IMR-90 (cell line): ENCODE measurements around the gene TEPSIN. TPM values are rescaled to one million over a fixed set of nuclear protein-coding genes. Genes with fewer than 3 reads are reported as not detected.
A peak's percentile ranks its signal among the peaks of the same experiment; 100 is the strongest.

Experiments
- ATAC-seq: fragments of 200-7000 bp; cut with Tn5 transposase; 2 replicates; pipeline ENCODE4 v1.9.1; 2020; ENCODE audit warnings: low read depth, mild to moderate bottlenecking, moderate library complexity
- BruUV-seq: library from RNA; stranded (reverse); fragments of 400-500 nt; replicated peaks from 2 replicates; lab custom pipeline; 2021; lab: Mats Ljungman, UMichigan
- CTCF ChIA-PET: fragments of 300-600 bp; formaldehyde crosslinking; extraction: SDS; loops from one replicate; lab custom pipeline; 2021; ENCODE audit warnings: antibody characterized with exemption; lab: Yijun Ruan, JAX
- POLR2A ChIA-PET: fragments of 300-600 bp; sonication (Branson Sonifier 250); formaldehyde crosslinking; loops from one replicate; lab custom pipeline; 2022; ENCODE audit warnings: antibody characterized with exemption; ENCODE audit not compliant: unreplicated experiment; lab: Charles Lee
- DNase-seq: peaks from one replicate; pipeline ENCODE4 v3.0.0; 2013
- H2AFZ ChIP-seq: replicated peaks from 2 replicates; pipeline ENCODE3; 2013; ENCODE audit warnings: low read length, mild to moderate bottlenecking; ENCODE audit not compliant: poor library complexity
- H2AK5ac ChIP-seq: 2 replicates; pipeline ENCODE4 v1.6.1; 2013; ENCODE audit warnings: low read depth, low read length, inconsistent platforms
- H2AK9ac ChIP-seq: replicated peaks from 2 replicates; pipeline ENCODE3; 2013; ENCODE audit warnings: mild to moderate bottlenecking, low read depth, low read length, moderate library complexity; ENCODE audit not compliant: poor library complexity
- H2BK120ac ChIP-seq: 2 replicates; pipeline ENCODE4 v1.6.1; 2013; ENCODE audit warnings: low read depth, low read length, inconsistent platforms
- H2BK15ac ChIP-seq: 3 replicates; pipeline ENCODE4 v1.6.1; 2013; ENCODE audit warnings: low read depth, low read length, inconsistent platforms
- H2BK20ac ChIP-seq: 2 replicates; pipeline ENCODE4 v1.6.1; 2013; ENCODE audit warnings: low read depth, mild to moderate bottlenecking, inconsistent platforms, low read length, moderate library complexity
- H2BK5ac ChIP-seq: 2 replicates; pipeline ENCODE4 v1.6.1; 2013; ENCODE audit warnings: mild to moderate bottlenecking, low read depth, low read length, inconsistent platforms; ENCODE audit not compliant: poor library complexity, severe bottlenecking
- H3K14ac ChIP-seq: replicated peaks from 2 replicates; pipeline ENCODE4 v1.6.1; 2013; ENCODE audit warnings: low read depth, low read length, inconsistent platforms
- H3K18ac ChIP-seq: 2 replicates; pipeline ENCODE4 v1.6.1; 2013; ENCODE audit warnings: low read depth, low read length, control low read depth
- H3K23ac ChIP-seq: 2 replicates; pipeline ENCODE4 v1.6.1; 2013; ENCODE audit warnings: low read depth, low read length, inconsistent platforms
- H3K27ac ChIP-seq: 2 replicates; pipeline ENCODE4 v1.5.1; 2013; ENCODE audit warnings: mild to moderate bottlenecking, control low read depth, low read length; ENCODE audit not compliant: insufficient read depth
- H3K27me3 ChIP-seq: 2 replicates; pipeline ENCODE4 v1.6.1; 2013; ENCODE audit warnings: low read length; ENCODE audit not compliant: control insufficient read depth, insufficient read depth
- H3K36me3 ChIP-seq: 2 replicates; pipeline ENCODE4 v1.6.1; 2013; ENCODE audit warnings: low read length, mixed read lengths; ENCODE audit not compliant: control insufficient read depth, insufficient read depth
- H3K4ac ChIP-seq: 2 replicates; pipeline ENCODE4 v1.6.1; 2013; ENCODE audit warnings: low read depth, low read length, inconsistent platforms
- H3K4me1 ChIP-seq: 2 replicates; pipeline ENCODE4 v1.6.1; 2013; ENCODE audit warnings: low read length, mixed read lengths; ENCODE audit not compliant: control insufficient read depth, insufficient read depth
- H3K4me2 ChIP-seq: 2 replicates; pipeline ENCODE4 v1.6.1; 2013; ENCODE audit warnings: low read depth, mild to moderate bottlenecking, control low read depth, low read length, moderate library complexity
- H3K4me3 ChIP-seq: 2 replicates; pipeline ENCODE4 v1.5.1; 2013; ENCODE audit warnings: low read depth, mild to moderate bottlenecking, control low read depth, low read length, moderate library complexity; ENCODE audit not compliant: insufficient read depth
- H3K56ac ChIP-seq: 2 replicates; pipeline ENCODE4 v1.6.1; 2013; ENCODE audit warnings: low read length, inconsistent platforms; ENCODE audit not compliant: insufficient read depth; ENCODE audit errors: extremely low read depth
- H3K79me1 ChIP-seq, 2 experiments: 2 replicates each; pipeline ENCODE4 v1.6.1; 2013; ENCODE audit warnings: low read length in 2 of 2, inconsistent platforms in 1 of 2, low read depth in 1 of 2
- H3K9ac ChIP-seq: 2 replicates; pipeline ENCODE4 v1.6.1; 2013; ENCODE audit warnings: low read depth, low read length, control low read depth
- H3K9me1 ChIP-seq: 2 replicates; pipeline ENCODE4 v1.6.1; 2013; ENCODE audit warnings: low read length, inconsistent platforms; ENCODE audit not compliant: insufficient read depth
- H3K9me3 ChIP-seq: 2 replicates; pipeline ENCODE4 v1.6.1; 2013; ENCODE audit warnings: low read length; ENCODE audit not compliant: control insufficient read depth, insufficient read depth
- H4K20me1 ChIP-seq: 2 replicates; pipeline ENCODE4 v1.6.1; 2013; ENCODE audit warnings: low read length, inconsistent platforms; ENCODE audit not compliant: insufficient read depth
- H4K5ac ChIP-seq: 2 replicates; pipeline ENCODE4 v1.6.1; 2013; ENCODE audit warnings: mild to moderate bottlenecking, low read depth, low read length, control low read depth
- H4K8ac ChIP-seq, 2 experiments: 2 replicates each; pipeline ENCODE4 v1.6.1; 2013; ENCODE audit warnings: low read depth in 2 of 2, low read length in 2 of 2, control low read depth in 1 of 2, inconsistent platforms in 1 of 2
- H4K91ac ChIP-seq: 2 replicates; pipeline ENCODE4 v1.6.1; 2013; ENCODE audit warnings: low read depth, low read length, inconsistent platforms; ENCODE audit not compliant: insufficient read depth
- BHLHE40 ChIP-seq: fragments of 150-350 bp; IDR thresholded peaks from 2 replicates; pipeline ENCODE4 v1.6.1; 2016; ENCODE audit warnings: mild to moderate bottlenecking, low read depth, low read length
- CTCF ChIP-seq: conservative IDR thresholded peaks from 2 replicates; pipeline ENCODE4 v1.5.1; 2012; ENCODE audit warnings: mild to moderate bottlenecking, low read depth, low read length, improper control_type of control experiment
- FOS ChIP-seq: fragments of 150-350 bp; IDR thresholded peaks from 2 replicates; pipeline ENCODE4 v1.6.1; 2016; ENCODE audit warnings: low read depth, low read length
- MAZ ChIP-seq: IDR thresholded peaks from 2 replicates; pipeline ENCODE4 v1.6.1; 2012; ENCODE audit warnings: low read depth, mild to moderate bottlenecking, low read length, improper control_type of control experiment, moderate library complexity, borderline replicate concordance
- MXI1 ChIP-seq: IDR thresholded peaks from 2 replicates; pipeline ENCODE4 v1.6.1; 2012; ENCODE audit warnings: low read depth, mild to moderate bottlenecking, low read length, moderate library complexity, borderline replicate concordance
- RCOR1 ChIP-seq: IDR thresholded peaks from 2 replicates; pipeline ENCODE4 v1.6.1; 2012; ENCODE audit warnings: mild to moderate bottlenecking, low read length, improper control_type of control experiment; ENCODE audit not compliant: insufficient replicate concordance
- USF2 ChIP-seq: fragments of 150-350 bp; IDR thresholded peaks from 2 replicates; pipeline ENCODE4 v1.6.1; 2017; ENCODE audit warnings: mild to moderate bottlenecking, antibody characterized with exemption, low read length, low read depth
- WGBS, 2 experiments: methylation state at CpG; one replicate each; pipeline versions ENCODE4 v1.1.5 to v1.1.7; 2013; ENCODE audit warnings: missing lambda C conversion rate in 2 of 2; ENCODE audit not compliant: insufficient read length in 1 of 2; ENCODE audit errors: extremely low coverage in 2 of 2; 5-methylcytosine and 5-hydroxymethylcytosine counted together
- dilution Hi-C: fragments of 300-500 bp; cut with HindIII; formaldehyde crosslinking; loops from one replicate; pipeline ENCODE4 v1.14.3; 2018; ENCODE audit warnings: low sequenced_read_pairs; ENCODE audit not compliant: unreplicated experiment
- in situ Hi-C: fragments of 300-500 bp; cut with MboI; formaldehyde crosslinking; loops from 3 replicates; pipeline ENCODE4 v1.14.3; 2019; ENCODE audit warnings: low sequenced_read_pairs, inconsistent platforms, mixed read lengths
- intact Hi-C: fragments of 100-400 bp; cut with micrococcal nuclease; formaldehyde crosslinking; loops from 2 replicates; pipeline ENCODE4 v1.10.0; 2022
- polyA plus RNA-seq, 3 experiments: library from polyadenylated mRNA; depleted of rRNA; stranded (reverse); fragments of >200 nt; gene quantifications; 2 replicates each; pipeline ENCODE4 v1.2.3, GENCODE V29; 2012; ENCODE audit warnings: low replicate concordance in 1 of 3
- total RNA-seq: library from RNA; depleted of rRNA; stranded (reverse); fragments of >200 nt; gene quantifications from 2 replicates; pipeline ENCODE4 v1.2.3, GENCODE V29; 2012

Gene TEPSIN
- total and polyA plus RNA-seq, 2 of the 4 experiments (the other 2 are of a cell fraction) = 3.2 to 28.1 TPM

- 0 out of 2 replicates have a peak, but pooled peaks cover 3% of the 10 kb centered on the region for H3K9me1 ChIP-seq
- ChIA-PET CTCF (no interaction called here), POLR2A (no interaction called here)
- peaks cover 7% of the 10 kb centered on the region for H3K4me1 ChIP-seq
- no peak for DNase-seq
- TF ChIP-seq MXI1 = no peak
- no peak for TF ChIP-seq FOS
- TF ChIP-seq USF2 = no peak
- TF ChIP-seq CTCF = no peak
- TF ChIP-seq BHLHE40 = no peak
- no peak for TF ChIP-seq RCOR1
- no peak for TF ChIP-seq MAZ
- intact Hi-C loops (no loop called here), dilution Hi-C loops (no loop called here), in situ Hi-C loops (no loop called here)
- H4K20me1 ChIP-seq = peaks cover 25% of the 10 kb centered on the region
- H4K5ac ChIP-seq = no peak overlapping the region
- H3K4me2 ChIP-seq = no peak overlapping the region
- no peak overlapping the region for H3K14ac ChIP-seq
- 92% methylated on average over 22 of the region's 37 CpGs; no CpG with 5 or more reads in 1 of the 2 experiments for WGBS, 2 experiments
- no peak overlapping the region for H2BK5ac ChIP-seq
- H3K79me1 ChIP-seq = peaks cover 6 to 38% of the 10 kb centered on the region in 2 experiments; a peak in 3 of 4 replicates
- H4K8ac ChIP-seq = no peak overlapping the region
- no peaks in the 10 kb centered on the region for H3K9me3 ChIP-seq
- no peak overlapping the region for H3K23ac ChIP-seq
- no peak overlapping the region for H3K4ac ChIP-seq
- no peak overlapping the region for H2BK15ac ChIP-seq
- H3K18ac ChIP-seq = no peak overlapping the region
- no peak overlapping the region for H3K27ac ChIP-seq
- no peak overlapping the region for H4K91ac ChIP-seq
- H2BK20ac ChIP-seq = no peak overlapping the region
- peak overlapping the region; percentile 21 for H2AFZ ChIP-seq
- BruUV-seq = no TSS peak
- no peak overlapping the region for H3K56ac ChIP-seq
- H3K27me3 ChIP-seq = no peaks in the 10 kb centered on the region
- peaks cover 20% of the 10 kb centered on the region for H3K36me3 ChIP-seq
- H2AK9ac ChIP-seq = peak overlapping the region; percentile 82
- no peak overlapping the region for H2BK120ac ChIP-seq
- ATAC-seq = no peak
- no peak overlapping the region for H2AK5ac ChIP-seq
- no peak overlapping the region for H3K4me3 ChIP-seq
- no peak overlapping the region for H3K9ac ChIP-seq
Measured at GRCh38 chr17:81245665-81246342, 6.9 kb upstream of the TEPSIN start.
